Measurements from ENCODE around the gene HIVEP2.
A peak's percentile ranks its signal among the peaks of the same experiment; 100 is the strongest.

Gene HIVEP2

GRCh38 chr6:142839686-142840040, 105.3 kb downstream of the HIVEP2 start:
- no peak for DNase-seq

DNA sequence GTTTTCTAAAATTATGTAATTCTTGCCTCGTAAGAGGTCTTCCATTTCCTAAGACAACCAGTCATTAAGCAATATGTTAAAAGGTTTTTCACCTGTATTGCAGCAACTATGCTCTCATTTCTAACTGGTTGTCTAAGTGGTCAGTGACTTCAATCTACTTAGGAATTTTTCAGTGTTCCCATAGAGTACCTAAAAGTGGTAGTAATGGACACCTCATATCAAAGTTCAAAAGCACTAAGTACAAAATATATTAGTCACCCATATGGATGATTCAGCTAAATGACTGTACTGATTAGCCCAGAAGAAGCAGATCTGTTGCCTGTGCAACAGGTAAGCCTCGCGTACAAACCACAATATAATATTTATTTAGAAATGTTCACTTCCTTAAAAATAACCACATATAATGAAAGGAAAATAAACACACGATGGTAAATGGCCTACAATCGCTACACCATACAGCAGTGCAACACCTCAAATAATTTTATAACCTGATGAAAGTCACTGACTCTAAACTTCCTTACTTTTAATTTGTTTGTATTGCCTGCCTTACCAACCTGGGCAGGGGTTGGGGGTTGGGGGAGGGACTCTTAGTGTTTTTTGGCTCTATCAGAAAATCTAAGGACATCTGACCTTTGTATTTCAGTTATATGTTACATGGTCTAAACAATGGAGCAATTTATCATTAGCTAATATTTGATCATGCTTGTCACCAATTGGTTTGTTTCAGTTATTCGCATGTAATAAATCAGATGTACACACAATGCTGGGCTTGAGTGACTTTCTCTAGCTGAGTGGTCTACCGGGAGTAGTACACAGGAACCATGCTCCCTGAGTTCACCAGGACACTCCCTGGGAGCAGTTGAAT, 105.9 kb downstream of the HIVEP2 start:
- no peak for DNase-seq

GRCh38 chr6:142835787-142836535, 109.0 kb downstream of the HIVEP2 start:
- DNase-seq = no peak

GRCh38 chr6:142834853-142835252, 110.1 kb downstream of the HIVEP2 start:
- no peak for DNase-seq

- DNase-seq = no peak
Observed at GRCh38 chr6:142833798-142834197, 111.2 kb downstream of the HIVEP2 start.

DNA sequence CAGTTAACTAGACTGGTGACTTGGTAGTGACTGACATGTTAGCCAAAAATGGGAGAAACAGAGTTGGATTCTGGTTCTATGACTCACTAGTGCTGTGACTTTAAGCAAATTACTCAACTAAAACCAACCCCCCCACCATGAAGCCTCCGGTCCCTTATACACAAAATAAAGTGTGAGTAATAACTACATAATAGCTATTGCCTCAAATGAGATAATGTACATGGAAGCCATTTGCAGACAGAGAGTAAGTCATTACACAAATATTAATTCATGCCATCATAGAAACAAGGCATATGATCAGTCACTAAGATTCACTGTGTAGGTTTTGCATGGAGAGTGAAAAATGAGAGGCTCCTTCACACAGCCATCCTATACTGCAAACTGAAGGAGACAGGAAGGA, 111.9 kb downstream of the HIVEP2 start:
- DNase-seq = peak; percentile 93

GRCh38 chr6:142830807-142831206, 114.2 kb downstream of the HIVEP2 start:
- DNase-seq = no peak

DNA sequence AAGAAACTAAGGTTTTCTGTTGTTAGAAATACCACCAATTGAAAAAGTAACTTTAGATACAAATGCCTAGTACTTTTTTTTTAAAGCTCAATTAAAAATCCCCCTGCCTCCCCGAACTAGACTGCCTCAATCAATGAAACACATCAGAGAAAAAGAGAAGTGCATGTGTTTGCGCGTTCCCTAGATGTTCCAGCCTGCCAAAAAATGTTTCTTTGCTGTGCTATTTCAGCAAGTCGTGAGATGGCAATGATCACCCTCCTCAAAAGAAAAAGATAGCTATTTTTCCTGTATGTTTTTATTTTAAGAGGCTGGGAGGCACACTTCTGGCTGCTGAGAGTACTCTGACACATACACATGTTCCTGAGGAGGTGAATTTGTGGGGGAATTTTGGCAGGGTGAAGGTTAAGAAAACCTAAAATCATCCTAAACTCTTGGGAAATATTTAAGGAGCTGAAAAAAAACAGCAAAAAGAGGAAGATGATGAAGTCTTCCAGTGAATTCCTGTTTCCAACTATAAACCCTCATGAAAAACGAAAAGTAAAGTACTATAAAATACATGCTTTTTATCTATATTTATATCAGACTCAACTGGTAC, 114.8 kb downstream of the HIVEP2 start:
- no peak for DNase-seq

GRCh38 chr6:142829556-142829955, 115.4 kb downstream of the HIVEP2 start:
- no peak for DNase-seq

GRCh38 chr6:142827991-142828390, 117.0 kb downstream of the HIVEP2 start:
- DNase-seq = no peak

DNA sequence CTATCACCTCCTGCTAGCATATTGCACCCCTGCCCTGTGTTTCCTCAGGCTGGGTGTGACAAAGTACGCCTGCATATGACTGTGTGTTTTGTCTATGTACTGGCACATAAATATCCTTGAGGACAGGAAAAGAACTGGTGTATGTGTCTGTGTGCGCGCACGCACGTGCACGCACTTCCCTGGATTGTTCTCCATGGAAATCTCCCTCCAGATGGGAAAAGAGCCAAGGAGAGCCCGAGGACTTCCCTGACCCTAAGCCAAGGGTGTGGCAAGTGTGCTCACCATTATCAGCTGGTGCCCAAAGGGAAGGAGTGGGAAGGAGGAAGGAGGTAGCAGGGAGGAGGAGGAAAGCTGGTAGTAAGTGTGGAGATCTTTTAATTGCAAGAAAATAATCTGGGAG, 117.6 kb downstream of the HIVEP2 start:
- no peak for DNase-seq

GRCh38 chr6:142825760-142826159, 119.2 kb downstream of the HIVEP2 start:
- no peak for DNase-seq

- DNase-seq = no peak
Observed at GRCh38 chr6:142824426-142824825, 120.5 kb downstream of the HIVEP2 start.

DNA sequence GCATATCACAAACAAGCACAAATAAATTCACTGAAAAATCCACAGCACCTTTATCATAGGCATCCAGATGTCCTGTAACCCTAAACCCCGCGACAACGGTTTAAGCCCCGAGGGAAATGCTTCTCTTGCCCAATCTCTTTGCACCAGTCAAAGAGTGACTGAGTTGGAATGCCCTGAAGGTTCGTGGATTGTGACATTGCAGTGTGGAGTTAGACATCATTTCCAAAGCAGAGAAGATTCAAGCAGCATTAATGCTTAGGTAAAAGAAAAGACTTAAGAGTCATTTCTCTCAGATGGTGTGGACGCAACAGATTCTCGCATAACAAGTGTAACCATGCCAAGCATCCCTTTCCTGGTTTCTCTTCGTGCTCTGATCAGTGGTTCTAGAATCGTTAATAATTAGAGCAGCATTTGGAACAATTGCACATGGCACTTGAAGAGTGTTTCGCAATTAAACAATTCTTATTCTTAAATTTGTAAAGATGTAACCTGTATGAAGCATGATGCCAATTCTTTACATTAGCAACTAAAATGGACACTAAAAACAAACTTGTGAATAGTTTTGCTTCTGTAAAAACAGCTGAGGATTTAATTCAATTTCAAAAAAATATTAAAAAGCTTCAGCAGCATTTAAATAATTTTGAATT, 121.6 kb downstream of the HIVEP2 start:
- DNase-seq = no peak

- no peak for DNase-seq
Observed at GRCh38 chr6:142822842-142823241, 122.1 kb downstream of the HIVEP2 start.

GRCh38 chr6:142822383-142822782, 122.6 kb downstream of the HIVEP2 start:
- DNase-seq = no peak

- DNase-seq = no peak
Observed at GRCh38 chr6:142821860-142822259, 123.1 kb downstream of the HIVEP2 start.

DNA sequence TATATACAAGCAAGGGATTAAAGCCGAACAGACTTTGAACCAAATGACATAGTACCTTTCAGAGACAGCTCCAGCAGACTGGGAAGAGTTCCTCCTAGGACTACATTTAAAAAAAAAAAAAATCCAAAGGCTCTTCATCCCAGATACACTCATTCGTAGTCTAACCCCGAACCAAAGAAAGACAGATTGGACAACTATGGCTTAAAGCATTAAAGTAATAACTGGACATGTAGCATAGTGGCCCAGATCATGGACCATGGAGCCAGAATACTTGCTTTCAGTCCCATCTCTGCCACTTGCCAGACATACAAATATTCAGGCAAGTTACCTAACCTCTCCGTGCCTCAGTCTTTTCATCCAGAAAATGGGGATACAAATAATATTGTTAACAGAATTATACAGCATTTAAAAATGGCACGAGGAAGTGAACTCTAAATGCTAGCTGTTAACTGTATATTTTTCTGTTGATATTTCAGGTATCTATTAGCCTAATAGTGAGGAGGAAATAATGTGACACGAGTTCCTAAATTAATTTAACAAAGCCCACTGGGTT, 123.7 kb downstream of the HIVEP2 start:
- DNase-seq = no peak

GRCh38 chr6:142820338-142821051, 124.5 kb downstream of the HIVEP2 start:
- no peak for DNase-seq

DNA sequence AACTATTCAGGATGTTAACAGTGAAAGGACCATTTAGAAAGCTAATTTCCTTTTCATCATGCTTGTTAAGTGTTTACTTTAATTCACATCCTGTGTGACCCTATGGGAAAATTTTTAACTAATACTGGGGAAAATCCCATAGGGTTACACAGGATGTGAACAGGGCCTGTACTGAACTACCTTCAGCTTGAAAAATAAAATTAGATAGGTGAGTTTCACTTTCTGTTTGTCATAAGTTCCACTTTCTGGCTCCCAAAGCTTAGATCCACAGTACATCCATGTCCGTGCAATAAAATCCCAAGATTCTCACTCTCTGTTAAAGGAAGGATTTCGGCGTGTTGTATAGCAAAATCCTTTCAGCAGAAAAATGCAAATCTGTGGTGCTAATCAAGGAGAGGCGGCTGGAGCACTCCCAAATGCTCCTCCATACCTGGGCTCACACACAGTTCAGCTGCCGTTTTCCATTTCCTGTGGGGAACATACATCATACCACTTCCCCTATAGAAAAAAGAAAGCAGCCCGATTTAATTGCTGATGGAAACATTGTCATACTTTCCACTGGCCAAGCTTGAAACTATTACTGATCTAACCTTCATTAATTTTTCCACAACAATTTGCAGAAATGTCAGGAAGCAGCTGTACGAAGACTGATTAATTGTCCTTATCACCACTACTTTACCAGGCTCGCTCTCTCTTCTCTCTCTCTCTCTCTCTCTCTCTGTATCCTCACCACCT, 125.2 kb downstream of the HIVEP2 start:
- DNase-seq = peak; percentile 43

- DNase-seq = no peak
Observed at GRCh38 chr6:142816486-142816885, 128.5 kb downstream of the HIVEP2 start.

GRCh38 chr6:142816031-142816430, 128.9 kb downstream of the HIVEP2 start:
- DNase-seq = peak; percentile 51
